Measurements from ENCODE around the gene BOC. TPM values are rescaled to one million over a fixed set of nuclear protein-coding genes. Genes with fewer than 3 reads are reported as not detected.

The BOC gene
- total and polyA plus RNA-seq, 2 experiments from 2014 or later, result 2.1 to 4.1 TPM

GRCh38 chr3:113312416-113312815 lies 101.1 kb downstream of the BOC start (continued):
- TF ChIP-seq CTCF (conservative IDR thresholded peaks at IDR 0.05; ENCODE audit: low read depth in 2 of 2) (no peak), POLR2AphosphoS5 (IDR thresholded peaks at IDR 0.05; ENCODE audit: low read depth) (no peak), ZNF114 (CRISPR knock-in tag; IDR thresholded peaks at IDR 0.05) (no peak), JUNB (IDR thresholded peaks at IDR 0.05; ENCODE audit: unreplicated experiment) (no peak), ZNF462 (CRISPR knock-in tag; IDR thresholded peaks at IDR 0.05) (no peak), STAT1 (IDR thresholded peaks at IDR 0.05; ENCODE audit: unreplicated experiment) (no peak)

GRCh38 chr3:113314923-113315322 lies 103.6 kb downstream of the BOC start:
- Mint-ChIP-seq H3K9me3 (peaks cover 59% of the 10 kb centered on the region), H3K36me3 (ENCODE audit: low read depth) (peaks cover 48% of the 10 kb centered on the region), H3K4me1 (no peaks in the 10 kb centered on the region), H3K4me3 (no peak overlapping the region), H3K27ac (no peak overlapping the region), H3K27me3 (ENCODE audit: insufficient read depth, low read depth, poor library complexity) (peaks cover 2% of the 10 kb centered on the region)
- Histone ChIP-seq H3K4me2 (no peak overlapping the region), H3K27me3 (ENCODE audit: insufficient read depth) (no peaks in the 10 kb centered on the region), H3K27ac (ENCODE audit: low read depth) (no peak overlapping the region), H2AFZ (no peak overlapping the region), H3K79me2 (replicated peaks; ENCODE audit: insufficient read depth) (no peaks in the 10 kb centered on the region), H3K9me2 (ENCODE audit: insufficient read depth) (peaks cover 3% of the 10 kb centered on the region; the same call in 1 of the 2 replicates), H3F3A (replicated peaks; ENCODE audit: low read depth) (no peaks in the 10 kb centered on the region), H3K36me3 (ENCODE audit: insufficient read depth) (peaks cover 26% of the 10 kb centered on the region), H3K4me3 (no peak overlapping the region), H4K20me1 (replicated peaks; ENCODE audit: insufficient read depth) (no peaks in the 10 kb centered on the region), H3K4me1 (ENCODE audit: insufficient read depth) (no peaks in the 10 kb centered on the region)
- DNase-seq (ENCODE audit: low spot score), result no peak
- no peak for ATAC-seq
- no peak for TF ChIP-seq EZH2phosphoT487 (IDR thresholded peaks at IDR 0.05; ENCODE audit: unreplicated experiment)
- no peak for TF ChIP-seq CREB1 (CRISPR knock-in tag; IDR thresholded peaks at IDR 0.05; ENCODE audit: low read depth)
- no peak for TF ChIP-seq ZNF462 (CRISPR knock-in tag; IDR thresholded peaks at IDR 0.05)
- TF ChIP-seq NANOG (IDR thresholded peaks at IDR 0.05; ENCODE audit: borderline replicate concordance), result no peak
